Large intestine (tissue), 3 donors: Measurements from ENCODE around the gene GLB1L2. TPM values are rescaled to one million over a fixed set of nuclear protein-coding genes. Genes with fewer than 3 reads are reported as not detected.

Experiments used
- DNase-seq, 2 donors: peaks; one replicate each; pipeline versions ENCODE4 v3.0.0 to v3.0.0-alpha.2; 2013
- H3K27ac ChIP-seq: one replicate; pipeline ENCODE4 v1.5.1; 2013; ENCODE audit warnings: low read length
- H3K27me3 ChIP-seq: 2 replicates; pipeline ENCODE4 v1.6.1; 2013; ENCODE audit warnings: low read length; ENCODE audit not compliant: control insufficient read depth, insufficient read depth
- H3K36me3 ChIP-seq: 2 replicates; pipeline ENCODE4 v1.6.1; 2013; ENCODE audit warnings: low read length; ENCODE audit not compliant: control insufficient read depth, insufficient read depth
- H3K4me1 ChIP-seq: one replicate; pipeline ENCODE4 v1.6.1; 2013; ENCODE audit warnings: low read length; ENCODE audit not compliant: control insufficient read depth, insufficient read depth
- H3K4me3 ChIP-seq: one replicate; pipeline ENCODE4 v1.5.1; 2013; ENCODE audit warnings: low read length
- H3K9me3 ChIP-seq: one replicate; pipeline ENCODE4 v1.6.1; 2013; ENCODE audit warnings: mild to moderate bottlenecking, low read depth, low read length, moderate library complexity; ENCODE audit not compliant: control insufficient read depth
- WGBS: methylation state at CpG from one replicate; pipeline ENCODE4 v1.1.5; 2013; ENCODE audit warnings: low lambda C conversion rate; ENCODE audit not compliant: insufficient coverage; 5-methylcytosine and 5-hydroxymethylcytosine counted together
- polyA plus RNA-seq: library from polyadenylated mRNA; unstranded; fragments of 120-200 nt; gene quantifications from one replicate; pipeline ENCODE4 v1.2.1, GENCODE V29; 2013

GLB1L2 gene
- polyA plus RNA-seq, 1 donor: 6.7 TPM

GRCh38 chr11:134405841-134406240 is 74.1 kb downstream of the GLB1L2 start:
- Histone ChIP-seq H3K27me3 (peaks cover 28% of the 10 kb centered on the region), H3K27ac (no peak overlapping the region), H3K9me3 (no peaks in the 10 kb centered on the region), H3K4me3 (no peak overlapping the region), H3K4me1 (no peaks in the 10 kb centered on the region), H3K36me3 (no peaks in the 10 kb centered on the region)
- no peak for DNase-seq
- WGBS: no CpG with 5 or more reads among the region's 9 CpGs

- H3K4me3 ChIP-seq: no peak overlapping the region
- H3K27ac ChIP-seq: no peak overlapping the region
- no CpG with 5 or more reads among the region's 11 CpGs for WGBS
- DNase-seq: no peak
- H3K9me3 ChIP-seq: no peaks in the 10 kb centered on the region
- H3K27me3 ChIP-seq: peaks cover 35% of the 10 kb centered on the region
- no peaks in the 10 kb centered on the region for H3K36me3 ChIP-seq
- no peaks in the 10 kb centered on the region for H3K4me1 ChIP-seq
Measured at GRCh38 chr11:134406264-134407185, 74.7 kb downstream of the GLB1L2 start.

GRCh38 chr11:134407321-134407828 is 75.6 kb downstream of the GLB1L2 start:
- no peaks in the 10 kb centered on the region for H3K4me1 ChIP-seq
- WGBS: no CpG with 5 or more reads among the region's 12 CpGs
- no peak overlapping the region for H3K27ac ChIP-seq
- H3K27me3 ChIP-seq: peaks cover 38% of the 10 kb centered on the region
- H3K36me3 ChIP-seq: no peaks in the 10 kb centered on the region
- peaks cover under 1% of the 10 kb centered on the region for H3K9me3 ChIP-seq
- H3K4me3 ChIP-seq: no peak overlapping the region
- no peak for DNase-seq

- Histone ChIP-seq H3K27ac (no peak overlapping the region), H3K27me3 (peaks cover 43% of the 10 kb centered on the region), H3K36me3 (no peaks in the 10 kb centered on the region), H3K4me3 (no peak overlapping the region), H3K4me1 (no peaks in the 10 kb centered on the region), H3K9me3 (peaks cover 2% of the 10 kb centered on the region)
- WGBS: 20% methylated on average over 1 of the region's 8 CpGs
- DNase-seq: no peak
Measured at GRCh38 chr11:134407923-134408322, 76.1 kb downstream of the GLB1L2 start.

GRCh38 chr11:134409552-134410429 is 78.0 kb downstream of the GLB1L2 start:
- H3K4me3 ChIP-seq: no peak overlapping the region
- no peak overlapping the region for H3K27ac ChIP-seq
- no peaks in the 10 kb centered on the region for H3K36me3 ChIP-seq
- no peak for DNase-seq
- 74% methylated on average over 3 of the region's 15 CpGs for WGBS
- H3K27me3 ChIP-seq: peaks cover 62% of the 10 kb centered on the region
- peaks cover 2% of the 10 kb centered on the region for H3K9me3 ChIP-seq
- no peaks in the 10 kb centered on the region for H3K4me1 ChIP-seq

GRCh38 chr11:134410766-134411165 is 79.0 kb downstream of the GLB1L2 start:
- no peak overlapping the region for H3K4me3 ChIP-seq
- DNase-seq: no peak
- peaks cover 72% of the 10 kb centered on the region for H3K27me3 ChIP-seq
- no peaks in the 10 kb centered on the region for H3K4me1 ChIP-seq
- H3K36me3 ChIP-seq: no peaks in the 10 kb centered on the region
- H3K27ac ChIP-seq: no peak overlapping the region
- peaks cover 2% of the 10 kb centered on the region for H3K9me3 ChIP-seq
- WGBS: no CpG with 5 or more reads among the region's 5 CpGs

- Histone ChIP-seq H3K36me3 (no peaks in the 10 kb centered on the region), H3K9me3 (peaks cover 2% of the 10 kb centered on the region), H3K4me3 (peak within 1 kb of the TSS; percentile 4), H3K27ac (no peak within 1 kb of the TSS), H3K4me1 (no peaks in the 10 kb centered on the region), H3K27me3 (peaks cover 81% of the 10 kb centered on the region)
- WGBS: no CpG with 5 or more reads among the region's 94 CpGs
- peak in 1 of 2 donors; percentile 21 for DNase-seq
Measured at GRCh38 chr11:134412203-134413042, 80.6 kb downstream of the GLB1L2 start, which contains the start of gene B3GAT1. Gene B3GAT1, minus strand, starts transcription at chr11:134412242. Its CDS starts 24,583 bp downstream, at chr11:134387659.

GRCh38 chr11:134413043-134413825 is 81.4 kb downstream of the GLB1L2 start:
- WGBS: 0% methylated on average over 3 of the region's 22 CpGs
- Histone ChIP-seq H3K9me3 (peaks cover 2% of the 10 kb centered on the region), H3K4me3 (no peak overlapping the region), H3K27ac (no peak overlapping the region), H3K36me3 (no peaks in the 10 kb centered on the region), H3K27me3 (peaks cover 80% of the 10 kb centered on the region), H3K4me1 (no peaks in the 10 kb centered on the region)
- no peak for DNase-seq
